Measurements from ENCODE around the gene EP400.

DNA sequence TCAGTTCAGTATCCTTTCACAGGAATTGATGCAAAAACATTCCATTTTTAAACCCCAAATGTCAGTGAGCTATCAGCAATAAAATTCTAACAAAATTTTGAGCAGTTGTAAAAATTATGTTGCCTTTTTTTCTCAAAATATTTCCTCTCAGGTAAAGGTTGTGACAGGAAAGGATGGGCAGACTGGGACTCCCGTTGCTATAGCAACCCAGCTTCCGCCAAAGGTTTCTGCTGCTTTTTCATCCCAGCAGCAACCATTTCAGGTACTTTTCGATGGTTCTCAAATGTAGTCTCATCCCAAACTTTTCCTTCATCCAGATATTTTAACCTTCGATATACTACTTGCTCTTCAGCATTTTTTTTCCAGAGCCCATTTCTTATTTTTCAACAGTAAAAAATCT lies 13.6 kb downstream of the EP400 start:
- TF ChIP-seq EZH2 (IDR thresholded peaks at IDR 0.05), result no peak
- TF ChIP-seq POLR2AphosphoS5 (IDR thresholded peaks at IDR 0.05; ENCODE audit: borderline replicate concordance, low read depth, low read length), result no peak
- TF ChIP-seq FOXP2 (optimal IDR thresholded peaks at IDR 0.05; ENCODE audit: control extremely low read depth, extremely low read length, insufficient read depth), result no peak

Measured in SK-N-MC (cell line).